Measurements from ENCODE around the gene GRP.

The GRP gene

DNA sequence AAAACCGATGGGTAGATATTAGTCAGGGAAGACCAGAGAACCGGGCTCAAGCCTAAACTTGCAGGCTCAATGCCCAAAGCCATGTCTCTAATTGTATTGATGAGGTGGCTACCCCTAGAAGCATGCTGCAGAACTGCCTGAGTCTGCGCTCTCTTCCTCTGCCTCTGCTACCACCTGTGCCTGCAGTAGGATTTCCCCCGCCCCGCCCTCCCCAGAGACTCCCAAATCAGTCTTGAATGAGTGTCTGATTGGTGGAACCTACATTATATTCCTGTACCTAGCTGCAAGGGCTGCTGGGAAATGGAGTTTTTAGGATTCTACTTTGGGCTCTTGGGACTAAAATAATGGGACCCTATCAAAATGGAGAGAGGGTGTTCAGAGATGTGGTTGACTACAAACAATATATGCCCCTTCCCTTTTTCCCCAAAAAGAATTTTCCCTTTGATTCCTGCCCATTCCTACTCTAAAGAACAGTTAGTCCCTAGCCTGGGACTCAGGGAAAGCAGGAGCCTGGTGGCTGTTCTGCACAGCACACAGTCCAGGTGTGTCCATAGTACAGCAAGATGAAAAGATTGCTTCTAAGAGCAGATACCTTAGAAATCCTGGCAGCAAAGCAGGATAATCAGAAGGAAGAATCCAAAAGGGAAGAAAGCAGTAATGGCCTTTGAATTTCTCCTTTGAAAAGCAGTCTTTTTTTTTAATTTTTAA is 12.5 kb downstream of the GRP start:
- no peak overlapping the region for H3K4me3 ChIP-seq (replicated peaks; ENCODE audit: low read depth, low read length)
- TF ChIP-seq, protein P1, sequence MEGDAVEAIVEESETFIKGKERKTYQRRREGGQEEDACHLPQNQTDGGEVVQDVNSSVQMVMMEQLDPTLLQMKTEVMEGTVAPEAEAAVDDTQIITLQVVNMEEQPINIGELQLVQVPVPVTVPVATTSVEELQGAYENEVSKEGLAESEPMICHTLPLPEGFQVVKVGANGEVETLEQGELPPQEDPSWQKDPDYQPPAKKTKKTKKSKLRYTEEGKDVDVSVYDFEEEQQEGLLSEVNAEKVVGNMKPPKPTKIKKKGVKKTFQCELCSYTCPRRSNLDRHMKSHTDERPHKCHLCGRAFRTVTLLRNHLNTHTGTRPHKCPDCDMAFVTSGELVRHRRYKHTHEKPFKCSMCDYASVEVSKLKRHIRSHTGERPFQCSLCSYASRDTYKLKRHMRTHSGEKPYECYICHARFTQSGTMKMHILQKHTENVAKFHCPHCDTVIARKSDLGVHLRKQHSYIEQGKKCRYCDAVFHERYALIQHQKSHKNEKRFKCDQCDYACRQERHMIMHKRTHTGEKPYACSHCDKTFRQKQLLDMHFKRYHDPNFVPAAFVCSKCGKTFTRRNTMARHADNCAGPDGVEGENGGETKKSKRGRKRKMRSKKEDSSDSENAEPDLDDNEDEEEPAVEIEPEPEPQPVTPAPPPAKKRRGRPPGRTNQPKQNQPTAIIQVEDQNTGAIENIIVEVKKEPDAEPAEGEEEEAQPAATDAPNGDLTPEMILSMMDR (IDR thresholded peaks at IDR 0.05; ENCODE audit: low read depth, low read length, missing control alignments), result no peak
- no peak for DNase-seq (ENCODE audit: extremely low read depth, low read depth)

GRCh38 chr18:59233017-59233410 is 13.1 kb downstream of the GRP start:
- no peak overlapping the region for H3K4me3 ChIP-seq (replicated peaks; ENCODE audit: low read depth, low read length)
- TF ChIP-seq, protein P1 (IDR thresholded peaks at IDR 0.05; ENCODE audit: low read depth, low read length, missing control alignments), result no peak
- DNase-seq (ENCODE audit: extremely low read depth, low read depth), result no peak

DNA sequence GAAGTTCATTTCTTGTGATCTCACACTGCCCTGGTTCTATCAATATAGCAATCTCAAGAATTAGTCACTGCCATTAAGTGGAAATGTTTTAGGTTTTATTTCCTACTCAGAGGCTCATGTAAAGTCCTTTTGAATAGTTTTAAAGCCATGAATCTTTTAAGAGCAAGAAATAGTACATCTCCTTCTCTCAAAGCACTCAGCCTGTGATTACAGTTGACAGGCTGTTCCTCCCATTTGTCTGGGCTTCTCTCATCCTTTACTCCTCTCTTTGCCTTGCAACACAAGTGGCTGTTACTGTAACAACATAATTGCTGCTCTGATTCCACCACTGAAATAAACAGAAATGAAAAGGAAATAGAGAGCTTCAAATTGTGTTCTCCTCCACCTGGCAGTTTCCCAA is 18.4 kb downstream of the GRP start:
- no peak overlapping the region for H3K4me3 ChIP-seq (replicated peaks; ENCODE audit: low read depth, low read length)

DNA sequence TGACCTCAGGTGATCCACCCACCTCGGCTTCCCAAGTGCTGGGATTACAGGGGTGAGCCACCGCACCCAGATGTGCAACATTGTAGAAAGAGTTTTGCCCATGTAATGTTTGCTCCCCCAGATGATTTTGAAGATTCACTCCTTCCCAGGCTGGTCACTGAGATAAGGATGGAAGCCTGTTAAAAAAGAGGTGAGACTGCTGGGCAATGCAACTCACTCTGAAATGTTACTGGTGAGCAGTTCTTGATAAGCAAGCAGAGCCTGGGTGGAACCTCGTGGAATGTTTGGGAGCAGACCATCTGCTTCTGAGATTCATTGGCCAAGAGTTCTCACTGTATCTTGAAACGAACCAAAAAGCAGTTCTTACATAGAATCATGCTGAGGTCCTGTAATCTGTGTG is 19.7 kb downstream of the GRP start:
- no peak for DNase-seq (ENCODE audit: extremely low read depth, low read depth)
- TF ChIP-seq, protein P1 (IDR thresholded peaks at IDR 0.05; ENCODE audit: low read depth, low read length, missing control alignments), result no peak
- H3K4me3 ChIP-seq (replicated peaks; ENCODE audit: low read depth, low read length), result no peak overlapping the region

More for the DNA sequence above, 18.4 kb downstream of the GRP start:
- DNase-seq (ENCODE audit: extremely low read depth, low read depth), result no peak
- TF ChIP-seq, protein P1 (IDR thresholded peaks at IDR 0.05; ENCODE audit: low read depth, low read length, missing control alignments), result no peak

DNA sequence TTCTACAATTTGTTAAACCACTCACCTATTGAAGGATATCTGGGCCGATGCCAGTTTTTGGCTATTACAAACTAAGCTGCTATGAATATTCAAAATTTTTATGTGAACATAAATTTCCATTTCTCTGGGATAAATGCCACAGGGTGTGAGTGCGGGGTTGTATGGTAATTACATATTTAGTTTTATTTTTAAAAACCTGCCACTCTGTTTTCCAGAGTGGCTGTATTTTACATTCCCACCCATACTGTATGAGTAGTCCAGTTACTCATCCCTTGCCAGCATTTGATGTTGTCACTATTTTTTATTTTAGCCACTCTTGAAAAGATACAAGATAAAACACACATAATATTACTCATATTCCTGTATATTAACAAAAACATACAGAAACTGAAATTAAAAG is 22.9 kb downstream of the GRP start:
- no peak overlapping the region for H3K4me3 ChIP-seq (replicated peaks; ENCODE audit: low read depth, low read length)
- TF ChIP-seq, protein P1 (IDR thresholded peaks at IDR 0.05; ENCODE audit: low read depth, low read length, missing control alignments), result no peak
- DNase-seq (ENCODE audit: extremely low read depth, low read depth), result no peak

DNA sequence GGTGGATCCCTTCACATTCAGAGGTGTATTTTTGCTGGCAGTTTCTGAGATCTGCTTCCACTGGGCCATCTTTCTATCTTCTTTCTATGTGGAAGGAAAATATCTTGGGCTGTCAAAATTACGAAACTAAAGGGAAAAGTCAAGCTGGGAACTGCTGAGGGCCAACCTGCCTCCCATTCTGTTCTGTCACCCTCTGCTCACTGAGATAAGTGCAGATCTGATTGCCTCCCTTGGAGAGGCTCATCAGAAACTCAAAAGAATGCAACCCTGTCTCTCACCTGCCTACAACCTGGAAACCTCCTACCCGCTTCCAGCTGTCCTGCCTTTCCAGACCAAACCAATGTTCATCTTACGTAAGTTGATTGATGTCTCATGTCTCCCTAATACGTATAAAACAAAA is 26.8 kb downstream of the GRP start:
- no peak overlapping the region for H3K4me3 ChIP-seq (replicated peaks; ENCODE audit: low read depth, low read length)
- no peak for DNase-seq (ENCODE audit: extremely low read depth, low read depth)
- TF ChIP-seq, protein P1 (IDR thresholded peaks at IDR 0.05; ENCODE audit: low read depth, low read length, missing control alignments), result no peak
